HCT116 (cell line): Measurements from ENCODE around the gene GFRA3.

ENCODE experiments used
- CEBPB ChIP-seq: IDR thresholded peaks from 2 replicates; pipeline ENCODE4 v1.6.1; 2012; ENCODE audit warnings: low read depth
- CTCF ChIP-seq, 3 experiments: fragments of 200-600 bp in 1 of 3; sonication (generic) in 1 of 3; IDR thresholded peaks in 2 of 3; conservative IDR thresholded peaks in 1 of 3; 2 replicates each; pipeline ENCODE4 v1.5.1; 2012 to 2017; ENCODE audit warnings: low read depth in 2 of 3, low read length in 2 of 3, antibody characterized with exemption in 1 of 3, borderline replicate concordance in 1 of 3, control low read depth in 1 of 3, mild to moderate bottlenecking in 1 of 3, mixed read lengths in 1 of 3, mixed run types in 1 of 3, moderate library complexity in 1 of 3; ENCODE audit not compliant: insufficient read depth in 1 of 3
- EZH2 ChIP-seq: fragments of 200-600 bp; sonication (generic); IDR thresholded peaks from 2 replicates; pipeline ENCODE4 v1.6.1; 2017; ENCODE audit warnings: antibody characterized with exemption, mixed run types
- EZH2phosphoT487 ChIP-seq: fragments of 200-600 bp; IDR thresholded peaks from 2 replicates; pipeline ENCODE4 v1.6.1; 2018; ENCODE audit warnings: antibody characterized with exemption, borderline replicate concordance
- JUND ChIP-seq: IDR thresholded peaks from 2 replicates; pipeline ENCODE4 v1.6.1; 2012
- POLR2A ChIP-seq: IDR thresholded peaks from 2 replicates; pipeline ENCODE4 v1.7.0; 2011; ENCODE audit warnings: borderline replicate concordance; ENCODE audit not compliant: insufficient read depth, insufficient read length; ENCODE audit errors: extremely low read depth
- POLR2AphosphoS5 ChIP-seq: IDR thresholded peaks from 2 replicates; pipeline ENCODE4 v1.6.1; 2011; ENCODE audit warnings: mild to moderate bottlenecking, low read depth, low read length, moderate library complexity
- RAD21 ChIP-seq: IDR thresholded peaks from 2 replicates; pipeline ENCODE4 v1.6.1; 2012; ENCODE audit warnings: low read depth, mild to moderate bottlenecking
- SIN3A ChIP-seq: IDR thresholded peaks from 2 replicates; pipeline ENCODE4 v1.6.1; 2012; ENCODE audit warnings: low read depth
- SP1 ChIP-seq: IDR thresholded peaks from 2 replicates; pipeline ENCODE4 v1.6.1; 2012; ENCODE audit warnings: low read depth
- YY1 ChIP-seq: IDR thresholded peaks from 2 replicates; pipeline ENCODE4 v1.6.1; 2011; ENCODE audit warnings: low read length, low read depth, moderate library complexity, mild to moderate bottlenecking; ENCODE audit not compliant: insufficient replicate concordance; ENCODE audit errors: extremely low read depth
- ZFX ChIP-seq: fragments of 450-650 bp; IDR thresholded peaks from 2 replicates; pipeline ENCODE4 v1.6.1; 2017
- ZNF274 ChIP-seq: fragments of 200-500 bp; sonication (Bioruptor generic); IDR thresholded peaks from 2 replicates; pipeline ENCODE4 v1.6.1; 2014; ENCODE audit warnings: mild to moderate bottlenecking, low read depth, low read length, inconsistent platforms
- TF ChIP-seq, protein P1 (sequence below): IDR thresholded peaks from 2 replicates; pipeline ENCODE4 v1.6.1; 2012

DNA sequence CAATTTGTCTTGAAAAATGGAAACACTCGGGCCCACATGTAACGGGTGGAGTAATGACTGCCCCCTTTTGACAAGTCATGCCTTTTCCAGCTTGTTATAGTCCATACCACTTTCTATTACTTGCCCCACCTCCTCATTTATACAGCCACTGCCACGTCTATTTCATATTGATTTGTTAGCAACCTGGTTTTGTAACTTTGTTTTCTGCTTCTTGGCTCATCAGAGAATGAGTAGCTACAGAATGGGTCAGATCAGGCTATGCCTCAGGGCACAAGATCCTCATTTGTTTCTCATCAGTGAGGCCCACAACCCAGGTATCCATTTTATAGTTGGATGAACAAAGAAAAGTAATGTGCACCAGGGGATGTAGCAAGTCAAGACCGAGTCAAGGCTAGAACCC lies 1.7 kb downstream of the GFRA3 start:
- TF ChIP-seq JUND (no peak), EZH2phosphoT487 (no peak), CTCF (IDR thresholded peaks at IDR 0.05 in 2 of 3, conservative IDR thresholded peaks at IDR 0.05 in 1 of 3; ENCODE audit: borderline replicate concordance in 1 of 3, insufficient read depth in 1 of 3, low read depth in 2 of 3, low read length in 2 of 3) (no peak), YY1 (no peak), POLR2A (no peak), ZNF274 (no peak), EZH2 (no peak), CEBPB (no peak), RAD21 (no peak), POLR2AphosphoS5 (no peak), SP1 (no peak), ZFX (no peak), SIN3A (no peak)
- TF ChIP-seq, protein P1, sequence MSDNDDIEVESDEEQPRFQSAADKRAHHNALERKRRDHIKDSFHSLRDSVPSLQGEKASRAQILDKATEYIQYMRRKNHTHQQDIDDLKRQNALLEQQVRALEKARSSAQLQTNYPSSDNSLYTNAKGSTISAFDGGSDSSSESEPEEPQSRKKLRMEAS: no peak
